Right ventricle myocardium inferior (tissue), 1 donor: Measurements from ENCODE around the gene IPO13. TPM values are rescaled to one million over a fixed set of nuclear protein-coding genes. Genes with fewer than 3 reads are reported as not detected.

Experiments
- ATAC-seq: fragments of 200-7000 bp; cut with Tn5 transposase; one replicate; pipeline ENCODE4 v1.9.1; 2020; ENCODE audit warnings: mild to moderate bottlenecking, moderate library complexity
- DNase-seq: peaks from one replicate; pipeline ENCODE4 v3.0.0; 2021; ENCODE audit errors: missing footprints
- intact Hi-C: fragments of 100-400 bp; cut with DNase I; formaldehyde crosslinking; loops from one replicate; pipeline ENCODE4 v1.11.0; 2022
- total RNA-seq: library from RNA; stranded (reverse); fragmentation: NEBNext Ultra II Directional; extraction: Animal tissue kit (Norgen Biotek cat#: 25700); gene quantifications from one replicate; pipeline ENCODE4 v1.2.1, GENCODE V29; 2021
- donor health status: DM: no; HTN: yes; CAD: no; lungs with severe emphysema.

The IPO13 gene
- total RNA-seq, 1 donor from 2014 or later: 56.9 TPM

GRCh38 chr1:43980255-43981134 lies 33.7 kb downstream of the IPO13 start:
- no peak for ATAC-seq
- intact Hi-C loops: no loop called here
- peak; percentile 47 for DNase-seq

GRCh38 chr1:43981135-43981491 lies 34.4 kb downstream of the IPO13 start:
- ATAC-seq (no peak), DNase-seq (peak; percentile 13)
- intact Hi-C loops: no loop called here

GRCh38 chr1:43981636-43982035 lies 34.9 kb downstream of the IPO13 start:
- intact Hi-C loops: no loop called here
- ATAC-seq (no peak), DNase-seq (peak; percentile 61)

GRCh38 chr1:43982241-43982640 lies 35.5 kb downstream of the IPO13 start:
- DNase-seq (peak; percentile 41), ATAC-seq (no peak)
- intact Hi-C loops: no loop called here

GRCh38 chr1:43982808-43983207 lies 36.1 kb downstream of the IPO13 start:
- intact Hi-C loops: no loop called here
- DNase-seq (peak; percentile 70), ATAC-seq (no peak)

- DNase-seq: peak; percentile 34
- intact Hi-C loops: no loop called here
- ATAC-seq: no peak
These were observed 36.6 kb downstream of the IPO13 start for GRCh38 chr1:43983253-43983899.

- intact Hi-C loops: no loop called here
- DNase-seq (peak; percentile 62), ATAC-seq (no peak)
These were observed 38.1 kb downstream of the IPO13 start for GRCh38 chr1:43984855-43985254.

GRCh38 chr1:43985984-43986595 lies 39.3 kb downstream of the IPO13 start:
- ATAC-seq: no peak
- intact Hi-C loops: no loop called here

GRCh38 chr1:43986712-43987111 lies 40.0 kb downstream of the IPO13 start:
- ATAC-seq (no peak), DNase-seq (peak; percentile 30)
- intact Hi-C loops: no loop called here

More at GRCh38 chr1:43985984-43986595, 39.3 kb downstream of the IPO13 start:
- DNase-seq: peak; percentile 37

- ATAC-seq: no peak
- intact Hi-C loops: no loop called here
- no peak for DNase-seq
These were observed 40.6 kb downstream of the IPO13 start for GRCh38 chr1:43987159-43987902.

GRCh38 chr1:43990271-43991199 lies 43.8 kb downstream of the IPO13 start:
- ATAC-seq (no peak), DNase-seq (peak; percentile 53)
- intact Hi-C loops: no loop called here

- DNase-seq (no peak), ATAC-seq (no peak)
- intact Hi-C loops: no loop called here
These were observed 44.4 kb downstream of the IPO13 start for GRCh38 chr1:43991200-43991475.

GRCh38 chr1:43991476-43992231 lies 44.9 kb downstream of the IPO13 start, which contains the start of gene CCDC24:
Gene CCDC24, plus strand, starts transcription at chr1:43991599. Its CDS starts 280 bp downstream, at chr1:43991879.
- DNase-seq (peak; percentile 94), ATAC-seq (peak; percentile 89)
- intact Hi-C loops: no loop called here

GRCh38 chr1:43992232-43992995 lies 45.7 kb downstream of the IPO13 start:
- intact Hi-C loops: no loop called here
- DNase-seq: peak; percentile 11
- no peak for ATAC-seq

GRCh38 chr1:43993206-43993914 lies 46.6 kb downstream of the IPO13 start:
- peak; percentile 11 for DNase-seq
- intact Hi-C loops: no loop called here
- no peak for ATAC-seq

GRCh38 chr1:43994071-43994470 lies 47.3 kb downstream of the IPO13 start:
- DNase-seq (no peak), ATAC-seq (no peak)
- intact Hi-C loops: no loop called here
